ENCODE measurements around the gene CARD14. TPM values are rescaled to one million over a fixed set of nuclear protein-coding genes. Genes with fewer than 3 reads are reported as not detected.
"Not testable (repeated sequence)": the region's sequence is repeated elsewhere in the genome, so short reads cannot be mapped to it uniquely, and the experiment has no call there.

CARD14 gene
- total RNA-seq, 3 donors from 2014 or later = not detected

DNA sequence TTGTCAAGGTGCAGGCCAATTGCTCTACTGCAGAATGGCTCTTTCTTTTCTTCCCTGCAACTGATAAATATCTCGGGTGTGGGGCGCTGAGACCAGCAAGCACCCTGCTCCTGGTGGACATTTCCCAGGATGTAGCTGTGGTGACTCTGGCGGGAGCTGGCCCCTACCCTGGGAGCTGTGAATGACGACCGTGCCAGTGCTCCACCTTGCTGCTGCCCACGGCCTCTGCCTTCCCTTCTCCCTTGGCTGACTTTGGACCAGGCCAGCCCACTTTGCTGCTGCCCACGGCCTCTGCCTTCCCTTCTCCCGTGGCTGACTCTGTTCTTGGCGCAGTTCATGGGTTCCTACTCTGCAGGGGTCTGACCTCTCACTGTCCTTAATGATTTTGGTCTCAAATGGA, 16.1 kb downstream of the CARD14 start:
- ATAC-seq = no peak
- Mint-ChIP-seq H3K4me1 (ENCODE audit: low read depth) (no peaks in the 10 kb centered on the region), H3K9me3 (no peaks in the 10 kb centered on the region)

GRCh38 chr17:80187090-80187489, 17.3 kb downstream of the CARD14 start:
- DNase-seq (no peak), ATAC-seq (no peak)
- Mint-ChIP-seq H3K9me3 (no peaks in the 10 kb centered on the region), H3K27me3 (ENCODE audit: low read depth) (peaks cover 8% of the 10 kb centered on the region), H3K36me3 (ENCODE audit: insufficient read depth) (no peaks in the 10 kb centered on the region), H3K4me1 (ENCODE audit: low read depth) (no peaks in the 10 kb centered on the region), H3K4me3 (no peak overlapping the region)

More for the DNA sequence above, 16.1 kb downstream of the CARD14 start:
- Mint-ChIP-seq H3K36me3 (ENCODE audit: insufficient read depth) (no peaks in the 10 kb centered on the region), H3K4me3 (no peak overlapping the region), H3K27me3 (ENCODE audit: low read depth) (peaks cover 6% of the 10 kb centered on the region)
- DNase-seq = no peak

GRCh38 chr17:80187515-80187941, 17.7 kb downstream of the CARD14 start:
- Mint-ChIP-seq H3K27me3 (ENCODE audit: low read depth) (peaks cover 8% of the 10 kb centered on the region), H3K9me3 (no peaks in the 10 kb centered on the region), H3K4me3 (no peak overlapping the region), H3K4me1 (ENCODE audit: low read depth) (no peaks in the 10 kb centered on the region), H3K36me3 (ENCODE audit: insufficient read depth) (no peaks in the 10 kb centered on the region)
- no peak for ATAC-seq
- no peak for DNase-seq

DNA sequence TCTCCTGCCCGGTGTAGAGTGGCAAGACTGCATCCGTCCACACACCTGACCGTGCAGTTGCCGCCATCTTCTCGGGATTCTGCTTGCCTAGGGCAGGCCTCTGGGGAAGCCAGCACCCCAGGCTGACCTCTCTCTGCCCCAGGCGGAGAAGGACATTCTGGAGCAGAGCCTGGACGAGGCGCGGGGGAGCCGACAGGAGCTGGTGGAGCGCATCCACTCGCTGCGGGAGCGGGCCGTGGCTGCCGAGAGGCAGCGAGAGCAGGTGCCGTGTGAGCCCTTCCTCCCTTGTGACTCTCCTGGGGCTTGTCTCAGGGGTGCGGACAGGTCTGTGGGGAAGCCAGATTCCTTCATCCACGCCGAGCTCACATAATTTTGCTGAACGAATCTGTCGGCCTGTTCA, 19.8 kb downstream of the CARD14 start:
- Mint-ChIP-seq H3K9me3 (no peaks in the 10 kb centered on the region), H3K4me3 (no peak overlapping the region), H3K4me1 (ENCODE audit: low read depth) (no peaks in the 10 kb centered on the region), H3K27me3 (ENCODE audit: low read depth) (peaks cover 6% of the 10 kb centered on the region), H3K36me3 (ENCODE audit: insufficient read depth) (no peaks in the 10 kb centered on the region)
- ATAC-seq = no peak
- DNase-seq = no peak

DNA sequence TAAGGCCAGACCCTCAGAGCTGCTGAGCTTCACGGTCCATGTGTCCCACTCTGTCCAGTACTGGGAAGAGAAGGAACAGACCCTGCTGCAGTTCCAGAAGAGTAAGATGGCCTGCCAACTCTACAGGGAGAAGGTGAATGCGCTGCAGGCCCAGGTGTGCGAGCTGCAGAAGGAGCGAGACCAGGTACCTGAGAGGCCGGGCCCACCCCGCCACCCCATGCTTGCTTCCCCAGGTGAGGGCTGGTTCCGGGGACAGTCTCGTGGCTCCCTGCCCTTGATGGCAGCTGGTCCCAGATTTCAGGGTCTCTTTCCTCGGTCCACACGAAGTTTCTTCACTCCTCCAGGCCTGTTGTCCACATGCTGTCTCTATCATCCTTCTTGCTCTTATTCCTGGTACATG, 20.9 kb downstream of the CARD14 start:
- Mint-ChIP-seq H3K4me3 (no peak overlapping the region), H3K27me3 (ENCODE audit: low read depth) (peaks cover 6% of the 10 kb centered on the region), H3K4me1 (ENCODE audit: low read depth) (no peaks in the 10 kb centered on the region), H3K9me3 (no peaks in the 10 kb centered on the region), H3K36me3 (ENCODE audit: insufficient read depth) (no peaks in the 10 kb centered on the region)
- ATAC-seq (no peak), DNase-seq (no peak)

DNA sequence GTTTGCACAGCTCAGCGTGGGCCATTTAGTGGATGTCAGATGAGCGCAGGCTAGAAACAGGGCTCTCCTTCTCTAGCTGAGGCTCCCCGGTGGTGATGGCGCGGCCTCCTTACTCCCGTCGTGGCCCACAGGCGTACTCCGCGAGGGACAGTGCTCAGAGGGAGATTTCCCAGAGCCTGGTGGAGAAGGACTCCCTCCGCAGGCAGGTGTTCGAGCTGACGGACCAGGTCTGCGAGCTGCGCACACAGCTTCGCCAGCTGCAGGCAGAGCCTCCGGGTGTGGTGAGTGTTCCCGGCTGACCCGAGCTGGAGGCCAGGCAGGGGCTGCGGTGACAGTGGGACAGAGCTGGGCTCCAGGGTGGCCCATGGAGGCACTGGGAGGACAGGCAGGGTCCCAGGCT, 21.4 kb downstream of the CARD14 start:
- no peak for DNase-seq
- Mint-ChIP-seq H3K36me3 (ENCODE audit: insufficient read depth) (no peaks in the 10 kb centered on the region), H3K9me3 (no peaks in the 10 kb centered on the region), H3K4me3 (no peak overlapping the region), H3K27me3 (ENCODE audit: low read depth) (peaks cover 6% of the 10 kb centered on the region), H3K4me1 (ENCODE audit: low read depth) (no peaks in the 10 kb centered on the region)
- ATAC-seq = no peak

DNA sequence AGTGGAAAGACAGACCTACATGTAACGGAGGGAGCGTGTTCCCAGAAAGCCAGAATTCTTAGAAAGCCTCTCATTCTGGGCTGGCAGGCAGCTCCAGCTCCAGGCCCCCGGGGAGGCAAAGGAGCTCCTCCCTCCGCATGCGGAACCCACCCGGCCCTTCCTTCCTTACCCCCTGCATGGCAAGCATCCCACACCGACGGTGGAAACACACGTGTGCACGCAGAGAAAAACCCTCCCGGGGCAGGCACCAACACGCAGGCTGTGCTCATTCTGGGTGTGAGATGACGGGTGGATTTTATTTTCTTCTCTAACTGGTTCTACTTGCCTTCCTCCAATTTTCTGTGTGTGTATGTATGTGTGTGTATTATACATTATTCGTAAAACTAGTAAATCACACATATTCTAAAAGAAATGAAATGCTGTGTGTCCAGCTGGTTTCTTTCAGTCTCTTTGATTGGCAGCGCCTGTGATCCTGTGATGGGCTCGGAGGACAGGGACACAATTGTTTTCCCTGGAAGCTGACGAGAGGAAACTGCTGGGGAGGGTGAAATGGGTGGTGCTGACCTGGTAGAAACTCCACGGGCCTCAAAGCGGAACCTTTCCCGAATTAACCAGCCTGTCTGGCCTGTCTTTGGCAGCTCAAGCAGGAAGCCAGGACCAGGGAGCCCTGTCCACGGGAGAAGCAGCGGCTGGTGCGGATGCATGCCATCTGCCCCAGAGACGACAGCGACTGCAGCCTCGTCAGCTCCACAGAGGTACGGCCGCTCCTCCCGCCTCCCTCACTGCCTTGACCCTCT, 22.2 kb downstream of the CARD14 start:
- ATAC-seq (no peak), DNase-seq (no peak)
- H3K27me3 Mint-ChIP-seq (ENCODE audit: low read depth) = peaks cover 6% of the 10 kb centered on the region
- no peak overlapping the region for H3K4me3 Mint-ChIP-seq
- H3K36me3 Mint-ChIP-seq (ENCODE audit: insufficient read depth) = no peaks in the 10 kb centered on the region
- no peaks in the 10 kb centered on the region for H3K9me3 Mint-ChIP-seq
- no peaks in the 10 kb centered on the region for H3K4me1 Mint-ChIP-seq (ENCODE audit: low read depth)

GRCh38 chr17:80195141-80195540, 25.3 kb downstream of the CARD14 start:
- H3K36me3 Mint-ChIP-seq (ENCODE audit: insufficient read depth) = no peaks in the 10 kb centered on the region
- DNase-seq (no peak), ATAC-seq (no peak)
- peaks cover 3% of the 10 kb centered on the region for H3K27me3 Mint-ChIP-seq (ENCODE audit: low read depth)
- H3K9me3 Mint-ChIP-seq = no peaks in the 10 kb centered on the region
- no peaks in the 10 kb centered on the region for H3K4me1 Mint-ChIP-seq (ENCODE audit: low read depth)
- H3K4me3 Mint-ChIP-seq = no peak overlapping the region

DNA sequence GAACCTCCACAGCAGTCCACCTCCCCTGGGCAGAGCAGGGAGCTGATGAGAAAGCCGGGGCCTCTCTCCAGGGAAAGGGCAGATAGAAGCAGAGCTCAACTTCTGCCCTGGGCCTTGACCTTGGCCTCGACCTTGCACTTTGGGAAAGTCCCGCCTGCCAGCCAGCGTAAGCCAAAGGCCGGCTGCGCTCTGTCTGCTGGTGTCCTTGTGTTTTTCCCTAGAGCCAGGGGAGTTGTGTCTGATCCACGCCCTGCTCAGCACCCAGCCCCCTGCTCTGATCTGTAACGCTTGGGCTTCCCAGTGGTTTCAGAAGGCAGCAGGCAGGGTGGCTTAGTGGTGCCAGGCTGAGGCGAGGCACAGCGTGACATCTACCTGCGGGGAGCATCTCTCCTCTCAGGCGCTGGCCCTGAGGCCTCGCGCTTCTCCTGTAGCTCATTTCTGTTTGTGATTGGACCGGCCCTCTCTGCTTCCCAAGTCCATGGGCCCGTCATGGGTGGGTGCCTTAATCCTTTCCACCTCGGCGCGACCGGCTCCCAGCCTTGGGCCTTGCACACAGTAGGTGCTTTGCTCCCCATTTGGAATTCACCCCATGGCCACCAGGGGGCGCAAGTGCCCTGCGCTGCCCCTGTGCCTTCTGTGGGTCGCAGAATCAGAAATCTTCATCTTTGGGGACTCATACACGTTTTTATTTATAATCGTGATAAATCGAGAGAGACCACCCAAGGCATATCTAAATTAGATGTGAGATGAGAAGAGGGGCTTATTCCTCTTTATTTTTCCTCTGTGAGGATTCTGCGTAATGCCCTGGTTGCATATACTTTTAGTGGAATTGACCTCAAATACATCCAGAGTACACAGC, 26.1 kb downstream of the CARD14 start:
- ATAC-seq (peak; percentile 52 to 60), DNase-seq (peak; percentile 63)
- Mint-ChIP-seq H3K36me3 (ENCODE audit: insufficient read depth) (no peaks in the 10 kb centered on the region), H3K4me1 (ENCODE audit: low read depth) (no peaks in the 10 kb centered on the region), H3K27me3 (ENCODE audit: low read depth) (peaks cover 3% of the 10 kb centered on the region), H3K9me3 (no peaks in the 10 kb centered on the region), H3K4me3 (no peak overlapping the region)

DNA sequence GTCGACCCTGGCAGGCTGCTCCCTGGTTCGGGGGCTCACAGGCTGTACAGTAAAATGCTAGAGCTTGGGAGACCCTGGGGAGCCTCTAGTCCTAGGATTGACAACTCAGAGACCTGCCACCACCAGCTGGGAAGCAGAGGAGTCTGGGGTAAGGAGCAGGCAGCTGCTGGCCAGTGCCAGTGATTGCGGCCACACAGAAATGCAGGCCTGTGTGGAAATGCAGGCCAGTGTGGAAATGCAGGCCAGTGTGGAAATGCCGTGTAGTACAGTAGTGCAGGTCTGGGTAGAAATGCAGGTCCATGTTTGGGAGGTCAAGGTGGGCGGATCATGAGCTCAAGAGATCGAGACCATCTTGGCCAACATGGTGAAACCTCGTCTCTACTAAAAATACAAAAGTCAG, 26.8 kb downstream of the CARD14 start:
- H3K9me3 Mint-ChIP-seq = no peaks in the 10 kb centered on the region
- DNase-seq (no peak), ATAC-seq (no peak)
- H3K36me3 Mint-ChIP-seq (ENCODE audit: insufficient read depth) = no peaks in the 10 kb centered on the region
- no peaks in the 10 kb centered on the region for H3K27me3 Mint-ChIP-seq (ENCODE audit: low read depth)
- H3K4me3 Mint-ChIP-seq = no peak overlapping the region
- no peaks in the 10 kb centered on the region for H3K4me1 Mint-ChIP-seq (ENCODE audit: low read depth)

- DNase-seq (no peak), ATAC-seq (no peak)
- no peaks in the 10 kb centered on the region for H3K4me1 Mint-ChIP-seq (ENCODE audit: low read depth)
- no peaks in the 10 kb centered on the region for H3K27me3 Mint-ChIP-seq (ENCODE audit: low read depth)
- H3K36me3 Mint-ChIP-seq (ENCODE audit: insufficient read depth) = no peaks in the 10 kb centered on the region
- H3K4me3 Mint-ChIP-seq = no peak overlapping the region
- no peaks in the 10 kb centered on the region for H3K9me3 Mint-ChIP-seq
Observed at GRCh38 chr17:80198144-80198661, 28.4 kb downstream of the CARD14 start.

GRCh38 chr17:80199295-80199694, 29.5 kb downstream of the CARD14 start:
- H3K36me3 Mint-ChIP-seq (ENCODE audit: insufficient read depth); H3K4me1 Mint-ChIP-seq (ENCODE audit: low read depth); ATAC-seq; H3K27me3 Mint-ChIP-seq (ENCODE audit: low read depth); H3K4me3 Mint-ChIP-seq; DNase-seq; H3K9me3 Mint-ChIP-seq: not testable (repeated sequence)

- Mint-ChIP-seq H3K4me3 (no peak overlapping the region), H3K27me3 (ENCODE audit: low read depth) (no peaks in the 10 kb centered on the region), H3K4me1 (ENCODE audit: low read depth) (no peaks in the 10 kb centered on the region), H3K9me3 (no peaks in the 10 kb centered on the region), H3K36me3 (ENCODE audit: insufficient read depth) (no peaks in the 10 kb centered on the region)
- no peak for ATAC-seq
- no peak for DNase-seq
Observed at GRCh38 chr17:80201446-80201845, 31.6 kb downstream of the CARD14 start.

DNA sequence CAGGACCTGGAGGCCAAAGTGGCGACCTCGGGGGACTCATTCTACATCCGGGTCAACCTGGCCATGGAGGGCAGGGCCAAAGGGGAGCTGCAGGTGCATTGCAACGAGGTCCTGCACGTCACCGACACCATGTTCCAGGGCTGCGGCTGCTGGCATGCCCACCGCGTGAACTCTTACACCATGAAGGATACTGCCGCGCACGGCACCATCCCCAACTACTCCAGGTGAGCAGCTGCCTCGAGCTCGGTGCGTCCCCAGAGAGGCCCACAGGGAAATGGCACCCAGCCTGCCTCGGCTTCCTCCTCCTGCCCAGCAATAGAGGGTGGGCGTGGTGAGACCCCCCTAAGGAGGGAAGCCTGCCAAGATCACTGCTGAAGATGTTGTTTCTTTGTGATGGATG, 32.4 kb downstream of the CARD14 start:
- ATAC-seq (no peak), DNase-seq (no peak)
- no peak overlapping the region for H3K4me3 Mint-ChIP-seq
- no peaks in the 10 kb centered on the region for H3K4me1 Mint-ChIP-seq (ENCODE audit: low read depth)
- H3K27me3 Mint-ChIP-seq (ENCODE audit: low read depth) = no peaks in the 10 kb centered on the region
- H3K9me3 Mint-ChIP-seq = no peaks in the 10 kb centered on the region
- no peaks in the 10 kb centered on the region for H3K36me3 Mint-ChIP-seq (ENCODE audit: insufficient read depth)

All from activated T-cell treated with anti-CD3 and anti-CD28 coated beads, Interleukin-2, amount 50 U/mL, for 4 hours (primary cell).